A673 (cell line): ENCODE results near the gene RIC8A. TPM values are rescaled to one million over a fixed set of nuclear protein-coding genes. Genes with fewer than 3 reads are reported as not detected.

Source experiments
- BruUV-seq: library from RNA; stranded (reverse); fragments of 400-500 nt; replicated peaks from 2 replicates; lab custom pipeline; 2021; lab: Mats Ljungman, UMichigan
- CTCF ChIA-PET: fragments of 300-600 bp; sonication (Branson Sonifier 250); formaldehyde crosslinking; loops from one replicate; lab custom pipeline; 2022; ENCODE audit warnings: antibody characterized with exemption; lab: Charles Lee
- POLR2A ChIA-PET: fragments of 300-600 bp; sonication (Branson Sonifier 250); formaldehyde crosslinking; loops from one replicate; lab custom pipeline; 2022; ENCODE audit warnings: antibody characterized with exemption; ENCODE audit not compliant: low non-redundant PET; lab: Charles Lee
- DNase-seq: peaks from one replicate; pipeline ENCODE4 v3.0.0-alpha.2; 2015; ENCODE audit warnings: low spot score
- H3K27ac ChIP-seq: fragments of 200-600 bp; sonication (generic); 2 replicates; pipeline ENCODE4 v1.5.1; 2016; ENCODE audit warnings: mixed run types, low read depth, mild to moderate bottlenecking, mixed read lengths, antibody characterized with exemption, low read length; ENCODE audit not compliant: poor library complexity, severe bottlenecking
- H3K27me3 ChIP-seq: fragments of 200-600 bp; sonication (generic); replicated peaks from 2 replicates; pipeline ENCODE4 v1.6.1; 2017; ENCODE audit warnings: mixed run types, low read depth, mild to moderate bottlenecking, mixed read lengths, antibody characterized with exemption, low read length; ENCODE audit not compliant: insufficient read depth, poor library complexity
- H3K36me3 ChIP-seq: fragments of 200-600 bp; sonication (generic); 2 replicates; pipeline ENCODE4 v1.6.1; 2016; ENCODE audit warnings: mixed run types, mild to moderate bottlenecking, mixed read lengths, antibody characterized with exemption, low read length; ENCODE audit not compliant: insufficient read depth, poor library complexity, severe bottlenecking
- H3K4me1 ChIP-seq: fragments of 200-600 bp; sonication (generic); 2 replicates; pipeline ENCODE4 v1.6.1; 2017; ENCODE audit warnings: mixed run types, mild to moderate bottlenecking, mixed read lengths, antibody characterized with exemption, low read length; ENCODE audit not compliant: insufficient read depth, poor library complexity, severe bottlenecking
- H3K4me3 ChIP-seq: fragments of 200-600 bp; sonication (generic); 2 replicates; pipeline ENCODE4 v1.5.1; 2016; ENCODE audit warnings: low read depth, mixed run types, mild to moderate bottlenecking, mixed read lengths, low read length; ENCODE audit not compliant: poor library complexity, severe bottlenecking
- H3K9me3 ChIP-seq: fragments of 200-600 bp; sonication (generic); 2 replicates; pipeline ENCODE4 v1.6.1; 2016; ENCODE audit warnings: mixed run types, low read depth, mild to moderate bottlenecking, mixed read lengths, antibody characterized with exemption, low read length; ENCODE audit not compliant: poor library complexity, severe bottlenecking
- EZH2 ChIP-seq: fragments of 200-600 bp; sonication (generic); IDR thresholded peaks from 2 replicates; pipeline ENCODE4 v1.6.1; 2017; ENCODE audit warnings: borderline replicate concordance, low read depth, mild to moderate bottlenecking, mixed read lengths, antibody characterized with exemption, low read length; ENCODE audit not compliant: poor library complexity, severe bottlenecking
- intact Hi-C: fragments of 100-400 bp; cut with micrococcal nuclease; formaldehyde crosslinking; loops from one replicate; pipeline ENCODE4 v1.10.0; 2022; ENCODE audit not compliant: unreplicated experiment
- total RNA-seq: library from RNA; stranded (reverse); gene quantifications from 2 replicates; pipeline ENCODE4 v1.2.3, GENCODE V29; 2021
- TF ChIP-seq, protein P1 (sequence below): fragments of 300-800, 200-600 bp; sonication (generic); conservative IDR thresholded peaks from 2 replicates; pipeline ENCODE4 v1.5.1; 2017; ENCODE audit warnings: low read depth, mild to moderate bottlenecking, antibody characterized with exemption, low read length, moderate library complexity, mixed read lengths

Gene RIC8A
- total RNA-seq, 1 experiment from 2014 or later: 88.2 TPM

DNA sequence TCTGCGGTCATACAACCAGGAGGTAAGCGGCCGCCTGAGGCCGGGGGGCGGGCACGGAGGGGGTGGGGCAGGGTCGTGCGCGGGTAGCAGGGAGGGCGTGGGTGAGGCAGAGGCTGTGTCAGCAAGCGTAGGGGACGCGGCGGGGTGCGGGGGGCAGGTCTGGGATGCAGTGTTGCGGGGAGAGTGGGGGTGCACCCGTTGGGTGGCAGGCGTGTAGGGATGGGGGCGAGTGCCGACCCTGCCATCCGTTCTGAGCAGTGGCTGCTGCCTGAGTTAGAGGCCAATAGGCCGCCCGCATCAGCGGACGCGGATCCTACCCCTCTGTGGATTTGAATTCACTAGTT lies 1.4 kb downstream of the RIC8A start:
- Histone ChIP-seq H3K27me3 (no peaks in the 10 kb centered on the region), H3K9me3 (no peaks in the 10 kb centered on the region), H3K36me3 (peaks cover 46% of the 10 kb centered on the region), H3K4me1 (peaks cover 13% of the 10 kb centered on the region), H3K27ac (peak overlapping the region; percentile 98), H3K4me3 (peak overlapping the region; percentile 69)
- no peak for DNase-seq
- ChIA-PET POLR2A (no interaction called here), CTCF (no interaction called here)
- intact Hi-C loops: loop anchor here (5.0 to 10.0 kb wide), 2 partner anchors 148 to 236 kb away; partner anchors contain the start of gene ANO9
- TF ChIP-seq EZH2: no peak
- TF ChIP-seq, protein P1, sequence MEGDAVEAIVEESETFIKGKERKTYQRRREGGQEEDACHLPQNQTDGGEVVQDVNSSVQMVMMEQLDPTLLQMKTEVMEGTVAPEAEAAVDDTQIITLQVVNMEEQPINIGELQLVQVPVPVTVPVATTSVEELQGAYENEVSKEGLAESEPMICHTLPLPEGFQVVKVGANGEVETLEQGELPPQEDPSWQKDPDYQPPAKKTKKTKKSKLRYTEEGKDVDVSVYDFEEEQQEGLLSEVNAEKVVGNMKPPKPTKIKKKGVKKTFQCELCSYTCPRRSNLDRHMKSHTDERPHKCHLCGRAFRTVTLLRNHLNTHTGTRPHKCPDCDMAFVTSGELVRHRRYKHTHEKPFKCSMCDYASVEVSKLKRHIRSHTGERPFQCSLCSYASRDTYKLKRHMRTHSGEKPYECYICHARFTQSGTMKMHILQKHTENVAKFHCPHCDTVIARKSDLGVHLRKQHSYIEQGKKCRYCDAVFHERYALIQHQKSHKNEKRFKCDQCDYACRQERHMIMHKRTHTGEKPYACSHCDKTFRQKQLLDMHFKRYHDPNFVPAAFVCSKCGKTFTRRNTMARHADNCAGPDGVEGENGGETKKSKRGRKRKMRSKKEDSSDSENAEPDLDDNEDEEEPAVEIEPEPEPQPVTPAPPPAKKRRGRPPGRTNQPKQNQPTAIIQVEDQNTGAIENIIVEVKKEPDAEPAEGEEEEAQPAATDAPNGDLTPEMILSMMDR: no peak
- BruUV-seq: no TSS peak

DNA sequence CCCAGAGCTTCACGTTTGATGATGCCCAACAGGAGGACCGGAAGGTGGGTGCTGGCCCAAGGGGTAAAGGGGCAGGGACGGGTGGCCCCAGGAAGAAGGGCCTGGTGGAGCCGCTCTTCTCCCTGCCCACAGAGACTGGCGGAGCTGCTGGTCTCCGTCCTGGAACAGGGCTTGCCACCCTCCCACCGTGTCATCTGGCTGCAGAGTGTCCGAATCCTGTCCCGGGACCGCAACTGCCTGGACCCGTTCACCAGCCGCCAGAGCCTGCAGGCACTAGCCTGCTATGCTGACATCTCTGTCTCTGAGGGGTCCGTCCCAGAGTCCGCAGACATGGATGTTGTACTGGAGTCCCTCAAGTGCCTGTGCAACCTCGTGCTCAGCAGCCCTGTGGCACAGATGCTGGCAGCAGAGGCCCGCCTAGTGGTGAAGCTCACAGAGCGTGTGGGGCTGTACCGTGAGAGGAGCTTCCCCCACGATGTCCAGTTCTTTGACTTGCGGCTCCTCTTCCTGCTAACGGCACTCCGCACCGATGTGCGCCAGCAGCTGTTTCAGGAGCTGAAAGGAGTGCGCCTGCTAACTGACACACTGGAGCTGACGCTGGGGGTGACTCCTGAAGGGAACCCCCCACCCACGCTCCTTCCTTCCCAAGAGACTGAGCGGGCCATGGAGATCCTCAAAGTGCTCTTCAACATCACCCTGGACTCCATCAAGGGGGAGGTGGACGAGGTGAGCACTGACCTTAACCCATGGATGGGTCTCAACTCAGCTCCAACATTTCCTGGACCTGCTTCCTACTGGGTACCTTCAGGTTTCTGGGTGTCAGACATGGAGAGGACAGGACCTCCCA lies 2.0 kb downstream of the RIC8A start:
- intact Hi-C loops: loop anchor here (5.0 to 10.0 kb wide), 2 partner anchors 148 to 235 kb away; partner anchors contain the start of gene ANO9
- TSS peak; percentile 17 for BruUV-seq
- peak overlapping the region; percentile 69 for H3K4me3 ChIP-seq
- peaks cover 13% of the 10 kb centered on the region for H3K4me1 ChIP-seq
- H3K27me3 ChIP-seq: no peaks in the 10 kb centered on the region
- POLR2A ChIA-PET: no interaction called here
- peaks cover 49% of the 10 kb centered on the region for H3K36me3 ChIP-seq
- no peak for TF ChIP-seq EZH2
- TF ChIP-seq, protein P1: no peak
- peak overlapping the region; percentile 98 for H3K27ac ChIP-seq
- no peaks in the 10 kb centered on the region for H3K9me3 ChIP-seq
- CTCF ChIA-PET: no interaction called here
- no peak for DNase-seq

DNA sequence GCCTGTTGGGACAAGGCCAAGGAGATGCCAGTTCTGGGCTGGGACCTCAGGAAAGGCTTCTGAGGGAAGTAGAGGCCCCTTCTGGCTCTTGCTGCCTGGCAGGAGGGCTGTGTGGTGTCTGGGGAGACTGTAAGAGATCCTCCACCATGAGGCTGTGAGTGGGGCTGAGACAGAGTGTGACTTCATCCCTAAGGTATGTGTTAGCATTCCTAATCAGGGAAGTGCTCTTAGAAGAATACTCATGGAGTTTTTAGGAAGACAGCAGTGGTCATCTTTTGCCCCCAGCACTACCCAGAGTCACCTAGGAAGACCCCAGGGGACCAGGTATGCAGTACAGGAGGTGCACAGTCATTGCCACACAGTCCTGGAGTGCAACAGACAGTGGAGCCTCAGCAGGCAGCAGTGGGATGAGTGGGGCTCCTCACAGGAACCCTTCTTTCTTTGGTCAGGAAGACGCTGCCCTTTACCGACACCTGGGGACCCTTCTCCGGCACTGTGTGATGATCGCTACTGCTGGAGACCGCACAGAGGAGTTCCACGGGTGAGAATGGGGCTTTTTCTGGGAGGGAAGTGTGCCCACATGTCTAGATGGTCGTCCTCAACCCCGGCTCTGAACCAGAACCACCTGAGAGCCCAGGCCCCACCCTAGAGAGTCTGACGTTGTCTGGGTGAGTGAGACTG lies 2.8 kb downstream of the RIC8A start:
- Histone ChIP-seq H3K27ac (no peak overlapping the region), H3K9me3 (no peaks in the 10 kb centered on the region), H3K4me1 (peaks cover 13% of the 10 kb centered on the region), H3K4me3 (peak overlapping the region; percentile 69), H3K27me3 (no peaks in the 10 kb centered on the region), H3K36me3 (peaks cover 55% of the 10 kb centered on the region)
- BruUV-seq: no TSS peak
- TF ChIP-seq EZH2: no peak
- DNase-seq: peak; percentile 18
- CTCF ChIA-PET: no interaction called here
- POLR2A ChIA-PET: no interaction called here
- intact Hi-C loops: no loop called here
